ENCODE data around the gene NDST1.

GRCh38 chr5:150531686-150532085, 23.8 kb downstream of the NDST1 start:
- TF ChIP-seq GATA2 (IDR thresholded peaks at IDR 0.05; ENCODE audit: low read depth, low read length) (no peak), GATA3 (IDR thresholded peaks at IDR 0.05; ENCODE audit: low read depth, low read length) (no peak)

Measured in SH-SY5Y (cell line).